A172 (cell line): Measurements from ENCODE around the gene MAPK1. TPM values are rescaled to one million over a fixed set of nuclear protein-coding genes. Genes with fewer than 3 reads are reported as not detected.
A peak's percentile ranks its signal among the peaks of the same experiment; 100 is the strongest.
"Not testable (repeated sequence)": the region's sequence is repeated elsewhere in the genome, so short reads cannot be mapped to it uniquely, and the experiment has no call there.

Experiments used
- DNase-seq: peaks from one replicate; pipeline ENCODE4 v3.0.0-alpha.2; 2015; ENCODE audit warnings: low spot score
- total RNA-seq: library from RNA; depleted of rRNA; stranded (reverse); fragments of >200 nt; shearing (Covaris generic); gene quantifications from 2 replicates; pipeline ENCODE4 v1.2.3, GENCODE V29; 2014

Gene MAPK1
- total RNA-seq, 1 experiment from 2014 or later = 41.2 TPM

GRCh38 chr22:21755851-21756284, 111.6 kb downstream of the MAPK1 start:
- DNase-seq = peak; percentile 62

- DNase-seq = no peak
Observed at GRCh38 chr22:21754523-21754922, 112.9 kb downstream of the MAPK1 start.

GRCh38 chr22:21753374-21754111, 113.9 kb downstream of the MAPK1 start:
- DNase-seq = no peak

DNA sequence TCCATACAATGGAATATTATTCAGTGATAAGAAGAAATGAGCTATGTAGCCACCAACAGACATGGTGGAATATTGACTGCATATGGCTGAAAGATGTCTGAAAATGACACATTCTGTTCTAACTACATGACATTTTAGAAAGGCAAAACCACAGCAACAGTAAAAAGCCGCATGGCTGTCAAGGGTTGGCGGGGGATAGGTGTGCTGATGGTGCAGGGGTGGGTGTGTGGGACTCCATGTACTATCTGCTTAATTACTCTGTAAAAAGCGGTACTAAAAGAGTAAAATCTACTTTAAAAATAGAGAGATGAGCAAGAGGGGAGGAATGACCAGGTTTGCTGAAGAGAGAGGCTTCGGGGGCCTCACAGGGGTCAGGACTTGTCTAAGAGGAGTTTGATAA, 115.2 kb downstream of the MAPK1 start:
- DNase-seq = no peak

- no peak for DNase-seq
Observed at GRCh38 chr22:21745948-21746347, 121.5 kb downstream of the MAPK1 start.

- DNase-seq = not testable (repeated sequence)
Observed at GRCh38 chr22:21744917-21745316, 122.5 kb downstream of the MAPK1 start.

- DNase-seq = no peak
Observed at GRCh38 chr22:21741790-21742189, 125.7 kb downstream of the MAPK1 start.

DNA sequence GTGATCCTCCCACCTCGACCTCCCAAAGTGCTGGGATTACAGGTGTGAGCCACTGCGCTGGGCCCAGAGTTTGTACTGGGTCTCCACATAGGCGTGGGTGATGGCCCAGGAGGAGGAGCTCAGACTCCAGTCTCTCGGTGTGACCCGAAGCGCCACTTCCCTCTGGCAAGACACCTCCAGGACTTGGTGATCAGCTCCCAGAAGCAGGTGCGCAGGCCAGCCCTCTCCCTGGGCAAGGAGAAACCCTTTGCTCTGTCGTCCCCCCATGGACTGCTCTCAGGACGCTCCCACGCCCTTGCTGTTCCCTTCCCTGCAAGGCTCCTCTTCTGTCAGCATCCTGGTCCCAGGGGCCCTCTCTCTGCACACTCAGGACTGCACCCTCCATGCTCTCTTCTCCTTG, 126.4 kb downstream of the MAPK1 start:
- DNase-seq = no peak

DNA sequence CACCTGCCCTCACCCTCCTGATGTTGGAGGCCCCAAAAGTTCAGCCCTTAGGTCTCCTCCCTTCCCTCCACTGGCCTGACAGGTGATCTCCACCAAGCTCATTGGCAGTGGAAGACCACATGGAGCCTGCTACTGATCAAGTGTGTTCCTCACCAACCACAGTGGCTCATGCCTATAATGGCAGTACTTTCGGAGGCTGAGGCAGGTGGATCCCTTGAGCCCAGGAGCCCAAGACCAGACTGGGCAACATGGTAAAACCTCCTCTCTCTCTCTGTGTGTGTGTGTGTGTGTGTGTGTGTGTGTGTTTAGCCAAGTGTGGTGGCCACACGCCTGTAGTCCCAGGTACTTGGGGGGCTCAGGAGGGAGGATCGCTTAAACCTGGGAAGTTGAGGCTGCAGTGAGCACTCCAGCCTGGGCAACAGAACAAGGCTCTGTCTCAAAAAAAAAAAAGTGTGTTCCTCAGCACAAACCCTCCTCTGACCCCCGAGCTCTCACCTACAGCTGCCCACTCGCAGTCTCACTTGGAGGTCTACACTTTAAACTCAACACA, 127.5 kb downstream of the MAPK1 start:
- DNase-seq = no peak

DNA sequence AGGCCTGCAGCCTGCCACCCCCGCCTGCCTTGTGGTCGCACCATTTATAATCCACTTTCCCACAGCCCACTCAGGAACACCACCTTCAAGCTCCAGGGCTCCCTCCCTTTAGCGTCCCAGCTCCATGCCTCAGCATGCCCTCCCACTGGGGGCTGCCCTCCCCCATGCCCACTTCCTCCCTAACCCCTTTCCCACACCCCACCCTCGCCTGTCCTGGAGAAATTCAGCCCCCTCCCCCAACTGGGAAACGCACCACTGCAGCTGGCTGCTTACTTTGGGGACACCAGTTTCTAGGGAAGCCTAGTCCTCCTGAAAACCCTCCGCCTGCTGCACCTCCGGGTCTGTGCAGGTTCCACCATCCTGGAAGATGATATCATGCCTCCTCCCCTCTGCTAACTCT, 128.5 kb downstream of the MAPK1 start:
- DNase-seq = no peak

- no peak for DNase-seq
Observed at GRCh38 chr22:21738081-21738480, 129.4 kb downstream of the MAPK1 start.

- no peak for DNase-seq
Observed at GRCh38 chr22:21736948-21737347, 130.5 kb downstream of the MAPK1 start.

GRCh38 chr22:21736084-21736642, 131.3 kb downstream of the MAPK1 start:
- no peak for DNase-seq

- peak; percentile 65 for DNase-seq
Observed at GRCh38 chr22:21735200-21736083, 132.0 kb downstream of the MAPK1 start, which contains the start of gene YPEL1. TSS of gene YPEL1 (minus strand) at chr22:21735794. CDS start at chr22:21710744, 25,050 bp downstream.

DNA sequence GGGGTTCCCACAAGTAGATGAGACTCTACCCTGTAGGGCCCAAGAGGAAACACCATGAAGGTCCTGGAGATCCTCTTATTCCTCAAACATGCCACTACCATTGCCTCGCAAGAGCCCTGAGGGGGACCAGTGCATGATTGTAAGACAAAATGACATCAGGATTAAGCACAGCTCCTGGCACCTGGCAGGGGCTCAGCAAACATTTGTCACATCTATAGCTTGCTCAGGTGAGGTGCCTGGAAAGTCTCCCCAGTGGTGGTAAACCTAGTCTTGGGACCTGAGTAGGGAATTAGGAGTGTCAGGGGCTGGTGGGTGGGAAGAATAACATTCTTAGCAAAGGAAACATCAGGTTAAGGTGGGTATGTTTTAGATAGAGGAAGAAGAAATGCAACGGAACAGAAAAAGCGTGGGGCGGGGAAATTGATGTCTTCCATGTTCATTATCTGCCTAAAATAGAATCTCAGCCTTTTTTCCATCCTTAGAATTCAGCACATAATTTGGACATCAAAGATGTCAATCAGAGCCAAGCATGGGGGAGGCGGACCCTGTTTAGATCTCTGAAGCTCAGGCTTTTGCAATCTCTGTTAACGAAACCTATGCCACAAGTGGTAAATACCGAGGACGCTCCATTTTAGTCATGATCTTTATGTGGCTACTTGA, 132.8 kb downstream of the MAPK1 start:
- no peak for DNase-seq

- no peak for DNase-seq
Observed at GRCh38 chr22:21731503-21731902, 135.9 kb downstream of the MAPK1 start.

- no peak for DNase-seq
Observed at GRCh38 chr22:21730535-21731308, 136.7 kb downstream of the MAPK1 start.

DNA sequence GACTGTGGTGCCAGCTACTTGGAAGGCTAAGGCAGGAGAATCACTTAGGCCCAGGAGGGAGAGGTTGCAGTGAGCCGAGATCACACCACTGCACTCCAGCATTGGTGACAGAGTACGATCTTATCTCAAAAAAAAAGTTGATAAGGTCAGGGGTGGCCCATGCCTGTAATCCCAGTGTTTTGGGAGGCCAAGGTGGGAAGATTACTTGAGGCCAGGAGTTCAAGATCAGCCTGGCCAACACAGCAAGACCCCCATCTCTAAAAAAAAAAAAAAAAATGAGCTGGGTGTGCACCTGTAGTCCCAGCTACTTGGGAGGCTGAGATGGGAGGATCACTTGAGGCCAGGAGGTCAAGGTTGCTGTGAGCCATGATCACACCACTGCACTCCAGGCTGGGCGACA, 138.3 kb downstream of the MAPK1 start:
- not testable (repeated sequence) for DNase-seq

GRCh38 chr22:21728270-21728669, 139.2 kb downstream of the MAPK1 start:
- DNase-seq = no peak

- no peak for DNase-seq
Observed at GRCh38 chr22:21727768-21728167, 139.7 kb downstream of the MAPK1 start.

- DNase-seq = no peak
Observed at GRCh38 chr22:21727159-21727558, 140.3 kb downstream of the MAPK1 start.
